HG02610 (cell line): ENCODE measurements around the gene GDNF.

Experiments used
- ATAC-seq: cut with Tn5 transposase; IDR thresholded peaks from one replicate; pipeline ENCODE4 v1.9.1; 2021; ENCODE audit warnings: mild to moderate bottlenecking, moderate library complexity; ENCODE audit not compliant: unreplicated experiment

The GDNF gene

DNA sequence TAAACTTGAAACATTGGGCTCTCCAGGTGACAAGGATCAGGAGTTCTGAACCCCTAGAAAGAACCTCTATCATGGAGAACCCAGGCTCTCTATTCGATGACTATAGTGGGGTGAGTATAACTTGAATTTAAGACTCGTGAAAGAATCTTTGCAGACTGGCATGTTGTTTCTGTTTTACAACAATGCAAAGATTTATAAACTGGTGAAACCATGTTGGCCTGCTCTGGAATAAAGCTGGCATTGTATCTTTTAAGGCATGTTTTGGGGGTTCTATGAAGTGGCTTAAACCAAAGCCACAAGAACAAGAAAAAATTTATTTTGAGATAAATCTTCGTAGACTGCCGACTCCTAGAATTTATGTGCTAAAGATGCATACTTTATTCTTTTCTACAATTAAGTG, 9.8 kb upstream of the GDNF start:
- ATAC-seq: no peak

DNA sequence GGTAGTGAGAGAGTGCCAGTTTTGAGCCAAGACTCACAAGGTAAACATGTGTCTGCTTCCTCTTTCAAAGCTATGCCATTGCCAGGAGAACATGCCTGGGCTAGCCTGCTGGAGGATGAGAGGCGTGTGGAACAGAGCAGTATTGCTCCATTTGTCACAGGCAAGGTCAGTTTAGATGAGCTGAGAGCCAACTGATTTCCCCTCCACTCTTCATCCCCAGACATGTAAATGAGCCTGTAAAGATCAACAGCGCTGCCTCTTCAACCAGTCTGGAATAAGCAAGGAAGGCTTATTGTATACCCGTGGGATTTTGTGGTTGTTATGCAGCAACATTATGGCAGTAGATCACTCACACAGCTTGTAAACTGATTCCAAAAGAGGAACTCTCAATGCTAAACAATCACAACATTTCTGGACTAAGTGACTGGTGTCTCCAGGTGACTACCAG, 8.2 kb upstream of the GDNF start:
- peak; percentile 89 for ATAC-seq

DNA sequence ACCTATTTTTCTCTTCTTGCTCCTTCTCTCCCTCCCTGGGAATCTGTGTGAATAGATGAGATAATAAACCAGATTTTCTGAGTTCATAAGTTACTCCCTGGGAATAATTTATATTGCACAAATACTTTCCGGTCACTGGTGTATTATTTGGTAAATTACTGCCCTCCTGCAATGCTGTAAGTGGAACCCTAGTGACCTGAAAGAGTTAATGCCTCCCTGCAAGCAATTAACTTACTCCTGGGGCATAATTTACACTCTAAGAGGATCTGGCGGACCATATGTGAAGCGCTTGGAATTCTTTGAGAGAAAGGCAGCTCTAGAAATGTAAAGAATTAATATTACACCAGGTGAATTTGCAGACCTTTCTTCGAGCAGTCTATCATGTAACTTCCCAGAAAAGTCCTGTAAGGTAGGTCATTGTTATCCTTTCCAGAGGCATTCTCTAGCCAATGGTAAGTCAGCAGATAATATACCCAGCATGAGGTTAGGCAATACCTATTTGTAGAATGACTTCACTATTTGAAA, 7.0 kb upstream of the GDNF start:
- no peak for ATAC-seq

DNA sequence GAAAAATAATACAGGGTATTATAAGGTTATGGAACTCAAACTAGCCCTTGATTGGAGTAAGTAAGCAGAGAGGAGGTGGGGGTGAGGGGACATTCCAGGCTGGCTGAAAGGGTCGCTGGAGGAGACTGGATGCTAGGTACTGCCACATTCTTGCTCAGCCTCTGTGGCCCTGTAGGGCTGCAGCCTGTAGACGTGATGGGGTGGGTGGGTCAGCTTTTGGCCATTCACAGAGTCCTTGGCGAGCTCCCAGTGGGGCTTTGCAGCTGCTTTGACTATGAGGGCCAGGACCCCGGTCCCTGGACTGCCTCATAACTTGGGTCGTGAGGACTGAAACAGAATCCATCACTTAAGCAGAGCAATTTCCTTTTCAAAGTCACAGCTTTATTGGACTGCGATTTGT, 4.2 kb upstream of the GDNF start:
- ATAC-seq: no peak

DNA sequence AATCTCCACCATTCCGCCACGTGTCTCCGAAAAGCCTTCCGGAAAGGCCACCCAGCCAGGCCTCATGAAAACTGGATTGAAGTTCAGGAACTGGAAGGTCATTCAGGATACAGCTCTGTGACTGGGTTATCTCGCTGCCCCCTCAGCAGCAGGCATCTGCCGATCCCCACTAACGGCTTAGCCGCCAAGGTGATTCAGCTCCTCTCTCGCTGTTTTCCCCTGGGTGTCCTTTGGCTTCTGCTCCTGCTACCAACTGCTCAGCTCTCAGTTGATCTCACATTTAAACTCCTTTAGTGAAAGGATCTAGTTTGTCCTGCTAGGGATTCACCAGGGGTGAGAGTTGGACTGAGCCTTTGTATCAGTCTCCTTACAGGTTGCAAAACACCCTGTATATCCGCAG, 2.2 kb upstream of the GDNF start:
- no peak for ATAC-seq

DNA sequence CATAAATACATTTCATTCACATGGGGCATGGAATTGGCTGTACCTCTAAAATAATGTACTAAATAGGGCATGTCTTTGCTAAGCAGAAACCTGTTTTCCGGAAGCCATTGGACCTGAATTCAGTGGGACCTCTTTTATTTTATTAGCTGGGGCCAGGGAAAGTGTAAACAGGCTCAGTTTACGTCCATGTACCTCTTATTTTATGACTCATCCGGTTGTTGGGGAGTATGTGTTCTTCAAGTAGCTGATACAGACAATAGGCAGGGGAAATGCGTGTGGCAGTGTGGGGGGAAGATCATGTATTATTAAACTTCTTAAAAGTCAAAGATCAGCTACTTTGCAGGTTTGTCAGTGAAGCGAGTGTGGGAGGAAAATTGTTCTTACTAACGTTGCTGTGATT, 1.4 kb upstream of the GDNF start:
- ATAC-seq: no peak

DNA sequence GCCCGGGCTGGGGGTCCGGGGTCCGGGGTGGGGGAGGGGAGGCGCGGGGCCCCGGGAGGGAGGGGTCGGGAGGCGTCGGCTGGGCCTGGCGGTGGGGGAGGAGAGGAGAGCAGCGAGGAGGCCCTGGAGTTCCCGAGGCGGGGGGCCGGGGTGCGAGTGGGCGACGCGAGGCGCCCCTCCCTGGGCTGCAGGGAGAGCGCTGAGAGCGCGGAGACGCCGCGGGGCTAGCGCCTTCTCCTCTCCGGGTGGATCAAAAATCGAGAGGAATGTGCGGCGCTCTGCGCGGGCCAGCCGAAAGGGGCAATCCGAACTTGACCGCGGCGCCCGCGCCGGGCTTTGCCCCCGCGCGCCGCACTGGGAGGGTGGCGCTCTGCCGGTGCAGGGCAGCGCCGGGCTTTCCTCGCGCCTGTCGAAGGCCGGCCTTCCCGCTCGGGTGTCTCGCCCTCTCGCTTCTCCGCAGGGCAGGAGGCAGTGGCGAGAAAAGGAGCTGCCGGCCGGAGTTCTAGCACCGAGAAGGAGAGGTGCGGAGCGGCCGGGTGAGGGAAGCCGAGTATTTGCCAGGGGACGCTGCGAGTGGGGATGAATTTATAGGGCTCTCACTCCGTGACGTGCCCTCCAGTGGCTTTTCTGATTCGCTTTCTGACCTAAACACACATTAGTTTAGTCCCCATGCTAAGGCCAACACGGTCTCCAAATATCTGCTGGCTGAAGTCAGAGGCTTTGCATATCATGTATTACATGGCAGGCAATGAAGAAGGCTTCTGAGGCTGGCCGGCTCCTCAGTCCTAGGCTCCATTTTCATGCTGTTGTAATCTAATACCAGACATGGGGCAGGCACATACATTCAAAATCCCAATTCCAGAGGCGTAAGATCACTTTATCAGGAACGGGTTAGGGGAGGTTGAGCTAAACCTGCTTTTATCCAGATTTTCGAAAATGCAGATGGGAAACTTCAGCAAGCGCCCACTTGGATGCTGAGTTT, 503 bp upstream of the GDNF start:
- ATAC-seq: no peak

DNA sequence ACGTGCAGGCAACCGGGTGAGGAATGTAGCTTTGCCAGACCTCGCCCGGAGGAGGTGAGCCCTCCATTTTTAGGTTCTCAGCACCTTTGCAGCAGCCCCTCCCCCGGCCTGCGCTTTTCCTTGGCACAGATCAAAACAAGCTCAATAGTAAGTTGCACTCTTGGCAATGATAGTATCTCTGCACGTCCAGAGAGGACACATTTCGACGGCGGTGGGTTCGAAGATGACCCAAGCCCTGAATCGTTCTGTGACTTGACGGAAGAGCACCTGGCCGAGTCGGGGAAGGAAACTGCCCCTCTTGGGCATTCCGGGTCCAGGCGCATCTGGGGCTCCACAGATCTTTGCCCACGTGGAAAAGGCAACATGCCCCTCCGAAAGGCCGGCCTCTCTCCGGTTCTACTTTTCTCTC, 904 bp downstream of the GDNF start:
- no peak for ATAC-seq

DNA sequence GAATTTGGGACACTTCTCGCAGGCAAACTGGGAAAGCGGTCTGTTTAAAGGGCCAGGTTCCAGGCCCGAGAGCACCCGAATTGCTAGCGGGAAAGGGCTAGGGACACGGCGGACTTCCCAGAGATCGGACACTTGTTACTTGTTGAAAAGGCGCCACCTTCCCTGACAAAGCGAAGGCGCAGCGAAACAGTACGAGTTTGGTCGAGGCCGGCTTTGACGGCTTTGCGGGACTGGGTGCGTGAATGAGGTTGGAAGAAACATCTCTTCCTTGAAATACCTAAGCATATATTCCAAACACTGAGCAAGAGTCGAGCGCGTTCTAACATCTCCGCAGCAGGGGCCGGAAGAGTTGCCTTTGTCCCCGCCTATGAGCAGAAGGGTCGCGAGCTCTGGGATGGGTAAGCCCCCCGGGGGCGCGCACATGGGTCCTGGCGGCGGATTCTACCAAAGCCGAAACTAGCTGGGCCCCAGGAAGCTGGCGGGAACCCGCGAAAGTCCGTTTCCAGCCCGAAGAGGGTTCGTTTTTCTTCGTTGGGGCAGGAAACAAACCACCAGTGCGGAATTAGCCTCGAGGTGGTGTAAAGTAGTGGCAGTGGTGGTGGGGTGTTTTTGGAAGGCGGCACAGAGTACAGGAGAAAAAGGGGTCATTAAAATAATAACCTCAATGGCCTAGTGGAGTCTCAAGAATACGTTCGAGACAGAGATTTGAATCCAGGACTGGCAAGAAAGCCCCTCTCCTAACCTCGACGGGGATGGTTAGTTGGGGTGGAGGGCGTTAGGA, 1.5 kb downstream of the GDNF start:
- ATAC-seq: no peak

DNA sequence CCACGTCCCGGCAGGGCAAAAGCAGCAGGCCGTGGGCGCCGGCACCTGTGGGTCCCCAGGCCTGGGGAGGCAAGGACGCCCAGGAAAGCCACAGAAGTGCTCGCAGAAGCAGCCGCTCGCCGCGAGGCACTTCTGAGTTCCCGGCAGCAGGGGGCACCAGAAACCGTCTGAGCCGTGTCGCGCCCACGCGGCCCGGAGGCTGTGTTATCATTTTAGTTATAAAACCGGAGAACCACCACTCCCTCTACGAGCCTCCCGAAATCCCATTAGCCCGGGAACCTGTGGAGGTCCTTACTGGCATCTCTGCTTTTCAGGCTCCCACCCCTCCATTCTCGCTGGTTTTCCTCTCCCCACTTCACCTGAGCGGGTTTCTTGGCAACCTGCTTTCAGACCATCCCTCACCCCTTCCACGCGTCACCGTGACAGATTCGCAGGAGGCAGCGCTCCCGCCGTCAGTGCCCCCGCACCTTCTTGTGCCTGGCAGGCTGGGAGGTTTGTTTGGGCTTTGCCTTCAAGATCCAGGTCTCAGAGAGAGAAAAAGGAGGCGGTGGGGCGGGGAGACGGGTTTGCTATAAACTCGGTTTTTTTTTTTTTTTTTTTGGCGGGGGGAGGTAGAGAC, 2.3 kb downstream of the GDNF start:
- peak; percentile 58 for ATAC-seq

DNA sequence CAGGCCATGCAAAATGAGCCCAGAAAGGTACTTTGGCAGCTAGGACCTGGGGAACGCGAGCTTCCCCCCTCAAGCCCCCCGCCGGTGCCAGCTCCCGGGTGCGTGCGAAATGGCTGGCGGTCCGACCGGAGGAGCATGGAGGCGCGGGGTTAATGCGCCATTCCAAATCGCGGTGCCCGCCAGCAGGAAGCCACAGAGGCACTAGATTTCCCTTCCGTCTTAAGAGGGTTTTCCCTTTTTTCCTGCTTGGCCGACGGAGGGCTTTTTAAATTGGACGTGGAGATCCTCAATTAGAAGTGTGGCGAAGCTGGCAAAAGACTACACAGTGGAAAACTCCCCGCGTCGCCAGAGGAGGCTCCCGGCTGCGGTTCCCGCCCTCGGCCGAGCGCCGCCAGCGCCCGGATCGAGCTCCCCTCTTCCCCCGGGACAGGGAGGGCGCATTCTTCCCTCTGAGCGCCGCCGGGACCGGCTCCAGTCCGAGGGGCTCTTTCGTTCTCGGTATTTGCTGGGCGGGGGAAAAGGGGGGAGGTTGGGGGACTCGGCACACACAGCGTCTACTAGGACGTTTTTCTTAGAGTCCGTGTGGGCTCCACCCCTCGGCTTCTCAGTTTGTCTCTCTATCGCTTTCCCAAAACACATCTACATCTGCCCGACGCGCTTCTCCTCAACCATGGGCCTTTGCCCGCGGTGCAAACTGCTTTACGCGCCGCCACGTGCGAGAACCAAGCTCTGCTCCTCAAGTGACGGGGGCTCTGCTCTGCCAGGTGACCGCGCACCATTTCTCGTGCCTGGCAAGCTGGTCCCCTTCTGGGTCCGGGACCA, 3.0 kb downstream of the GDNF start:
- ATAC-seq: peak; percentile 7

DNA sequence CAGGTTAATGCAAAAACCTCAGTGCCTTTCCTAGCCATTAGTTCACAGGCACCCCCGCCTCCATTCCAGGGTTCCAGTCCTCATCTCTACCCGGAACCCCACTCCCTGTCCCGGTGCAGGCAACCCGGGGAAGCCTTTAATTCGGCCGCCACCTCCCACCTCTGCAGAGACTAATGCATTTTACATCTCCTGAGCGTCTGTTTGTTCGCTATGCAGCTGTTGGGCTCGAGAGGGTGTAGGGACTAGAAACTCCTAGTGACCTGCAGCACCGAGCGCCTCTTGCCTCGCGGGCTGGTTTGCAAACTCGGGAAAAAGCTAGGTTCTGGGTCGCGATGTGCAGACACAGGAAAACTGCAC, 3.6 kb downstream of the GDNF start:
- ATAC-seq: no peak

DNA sequence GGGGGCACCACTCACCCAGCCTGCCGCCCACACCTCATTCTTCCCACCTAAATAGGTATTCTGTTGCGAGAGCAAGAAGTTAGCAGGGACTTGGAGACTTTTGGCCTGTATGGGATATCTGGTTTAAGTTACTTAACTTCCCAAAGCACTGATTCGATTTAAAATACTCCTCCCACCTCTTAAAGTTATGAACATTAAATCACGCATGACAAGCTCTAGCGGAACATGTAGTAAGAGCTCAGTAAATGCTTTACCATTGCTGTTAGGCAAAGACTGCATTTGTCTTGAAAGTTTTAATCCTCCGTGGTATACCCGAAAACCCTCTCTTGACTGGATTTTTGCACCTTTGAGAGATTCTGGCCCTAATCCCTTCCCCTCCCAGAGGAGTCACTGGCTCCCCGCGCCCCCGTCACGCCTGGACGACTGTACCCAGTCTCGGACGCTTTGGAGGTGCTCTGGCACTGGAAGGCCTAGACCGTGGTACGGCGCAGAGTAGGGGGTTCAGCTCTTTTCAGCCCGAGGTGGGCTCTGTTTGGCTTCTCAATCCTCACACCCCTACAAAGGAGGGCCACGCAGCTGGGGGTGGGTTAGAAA, 4.4 kb downstream of the GDNF start:
- no peak for ATAC-seq

DNA sequence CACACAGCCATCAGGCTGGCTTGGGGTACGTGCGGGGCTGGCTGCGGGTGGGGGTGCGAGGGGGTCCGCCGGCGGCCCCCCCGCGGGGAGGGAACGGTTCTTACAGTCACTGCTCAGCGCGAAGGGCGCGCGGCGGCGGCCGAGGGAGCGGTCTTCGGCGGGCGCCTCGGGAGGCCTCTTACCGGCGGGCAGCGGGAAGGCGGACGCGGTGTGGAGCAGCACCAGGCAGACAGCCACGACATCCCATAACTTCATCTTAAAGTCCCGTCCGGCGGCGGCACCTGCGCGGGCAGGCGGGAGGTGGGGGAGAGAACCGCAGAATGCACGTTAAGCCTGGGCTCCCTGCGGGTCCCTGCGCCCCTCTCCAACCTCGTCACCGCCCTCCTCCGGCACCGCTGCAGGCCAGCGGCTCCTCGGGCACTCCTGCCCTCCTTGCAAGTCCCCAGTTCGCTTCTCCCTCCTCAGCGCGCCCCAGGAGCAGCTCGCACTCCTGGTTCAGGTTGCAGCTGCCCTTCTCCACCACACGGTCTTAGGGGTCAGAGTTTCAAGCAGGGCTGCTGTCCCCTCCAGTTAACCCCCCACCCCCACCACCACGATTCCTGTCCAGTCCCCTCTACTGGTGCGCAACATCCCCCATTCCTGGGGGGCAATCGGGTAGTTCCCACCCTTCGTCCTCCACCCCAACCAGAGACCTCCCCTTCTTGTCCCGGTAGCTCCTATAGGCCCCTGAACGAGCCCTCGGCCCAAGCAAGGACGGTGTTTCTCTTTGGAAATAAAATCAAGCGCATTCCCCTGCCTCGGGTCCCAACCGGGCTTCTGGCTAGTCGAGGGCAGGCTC, 5.1 kb downstream of the GDNF start:
- no peak for ATAC-seq

DNA sequence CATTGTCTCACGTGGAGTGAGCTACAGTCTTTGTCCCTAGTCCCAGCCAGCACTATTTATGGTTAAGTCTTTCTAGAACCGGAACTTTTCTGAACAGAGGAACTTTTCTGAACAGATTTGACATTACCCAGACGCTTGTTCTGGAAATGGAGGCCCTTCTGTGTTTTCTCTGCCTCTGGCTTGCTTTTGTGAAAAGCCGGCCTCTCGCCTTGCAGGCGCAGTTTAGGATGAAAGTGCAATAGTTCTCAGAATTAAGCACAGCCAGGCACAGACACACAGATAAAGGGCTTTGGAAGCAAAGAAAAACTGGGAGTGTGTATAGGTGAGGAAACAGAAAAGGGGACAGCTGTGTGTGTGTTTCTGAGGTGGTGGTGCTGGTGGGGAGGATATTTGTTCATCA, 5.9 kb downstream of the GDNF start:
- no peak for ATAC-seq

DNA sequence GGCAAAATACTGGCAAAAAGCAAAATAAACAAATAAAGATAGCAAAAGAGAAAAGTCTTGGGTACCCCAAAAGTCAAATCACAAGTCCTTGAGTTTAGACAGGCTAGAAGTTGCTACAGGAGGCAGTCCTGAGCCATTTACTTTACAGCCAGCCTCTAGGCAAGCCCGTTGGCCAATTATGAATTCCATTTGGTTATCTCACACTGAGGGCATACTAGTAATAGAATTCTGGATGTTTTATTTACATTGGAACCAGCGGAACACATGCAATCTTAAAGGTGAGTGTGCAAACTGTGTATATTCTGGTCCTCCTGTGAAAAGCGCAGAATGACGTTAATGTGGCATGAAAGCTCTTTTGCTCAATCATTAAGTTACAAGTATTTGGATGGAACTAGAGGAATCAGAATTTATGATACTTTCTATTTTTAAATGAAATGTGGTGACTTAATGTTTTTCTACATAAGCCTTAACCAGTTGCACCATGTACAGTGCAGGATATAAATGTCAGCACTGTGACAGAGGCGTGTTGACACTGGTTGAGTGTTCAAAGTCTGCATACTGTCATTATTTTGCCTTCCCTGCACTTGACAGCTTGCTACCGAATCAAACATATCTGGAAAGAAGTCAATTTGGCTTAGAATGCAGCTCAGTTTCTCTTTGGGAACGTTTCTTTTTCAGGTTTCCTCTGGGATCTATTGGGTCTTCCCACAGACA, 7.9 kb downstream of the GDNF start:
- no peak for ATAC-seq

DNA sequence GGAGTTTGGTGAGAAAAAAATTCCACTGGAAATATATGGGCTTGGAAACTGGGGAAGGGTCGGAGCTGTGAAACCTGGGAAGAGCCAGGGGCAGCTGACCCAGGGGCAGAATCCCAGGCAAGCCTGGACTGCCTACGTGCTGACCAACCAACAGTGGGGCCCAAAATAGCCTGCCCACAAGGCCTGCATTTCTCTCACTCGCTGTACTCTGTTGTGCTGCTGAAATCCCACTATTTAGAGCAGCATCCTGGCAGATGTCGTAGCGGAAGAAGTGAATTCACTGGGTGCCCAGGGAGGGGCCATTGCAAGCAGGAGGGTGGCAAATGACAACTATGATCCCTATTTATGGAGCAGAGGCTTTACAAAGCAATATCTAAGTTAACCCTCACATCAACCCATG, 9.5 kb downstream of the GDNF start:
- ATAC-seq: no peak

DNA sequence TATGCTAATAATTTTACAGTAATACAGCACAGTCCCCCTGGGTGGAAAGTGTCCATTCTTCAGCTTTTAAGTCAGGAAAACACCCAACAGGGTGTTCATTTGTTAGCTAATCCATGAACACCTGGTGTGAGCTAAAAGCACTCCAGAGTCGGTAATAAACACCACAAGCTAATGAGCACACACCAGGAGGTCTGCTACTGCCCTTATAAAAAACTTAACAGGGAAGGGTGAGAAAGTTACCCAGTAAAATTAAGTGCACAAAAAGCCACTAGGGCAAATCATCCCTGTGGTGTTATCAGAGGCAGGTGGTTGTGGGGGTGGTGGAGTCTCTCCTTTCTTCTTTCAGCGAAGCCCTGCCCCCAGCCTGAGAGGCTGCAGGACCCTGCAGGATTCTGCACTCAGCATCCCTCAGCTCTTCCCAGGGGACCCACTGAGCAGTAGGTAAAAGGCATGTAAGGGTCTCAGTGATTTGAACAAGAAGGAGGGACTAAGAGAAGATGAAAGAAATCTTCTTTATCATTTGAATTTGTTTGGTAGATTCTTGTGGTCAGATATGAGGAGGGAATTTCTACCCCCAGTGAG, 14.4 kb downstream of the GDNF start:
- no peak for ATAC-seq
